Esophagus squamous epithelium (tissue), 5 donors: ENCODE results near the gene IL17RB. TPM values are rescaled to one million over a fixed set of nuclear protein-coding genes. Genes with fewer than 3 reads are reported as not detected.

Experiments
- DNase-seq: peaks from one replicate; lab custom pipeline; 2025; lab: John Stamatoyannopoulos, UW
- H3K27ac ChIP-seq, 4 donors: fragments of 200-600 bp; sonication (generic); one replicate each; pipeline ENCODE4 v1.5.1; 2016 to 2019; ENCODE audit warnings: mild to moderate bottlenecking in 1 of 4
- H3K27me3 ChIP-seq, 4 donors: fragments of 200-600 bp; sonication (generic); 1 replicate in 3 of 4; 2 replicates in 1 of 4; pipeline versions ENCODE4 v1.5.1 to v1.6.0; 2017 to 2021; ENCODE audit warnings: antibody characterized with exemption in 1 of 4
- H3K36me3 ChIP-seq, 3 donors: fragments of 200-600 bp; sonication (generic); one replicate each; pipeline ENCODE4 v1.5.1; 2016 to 2019
- H3K4me1 ChIP-seq, 3 donors: fragments of 200-600 bp; sonication (generic); one replicate each; pipeline ENCODE4 v1.5.1; 2017 to 2019
- H3K4me3 ChIP-seq, 4 donors: fragments of 200-600 bp; sonication (generic); 1 replicate in 3 of 4; 2 replicates in 1 of 4; pipeline ENCODE4 v1.5.1; 2016 to 2019; ENCODE audit warnings: mild to moderate bottlenecking in 2 of 4, moderate library complexity in 1 of 4
- H3K9me3 ChIP-seq, 3 donors: fragments of 200-600 bp; sonication (generic); one replicate each; pipeline ENCODE4 v1.5.1; 2016 to 2019
- CTCF ChIP-seq, 6 experiments: fragments of 450-650 bp in 4 of 6; fragments of 200-600 bp in 2 of 6; sonication (generic) in 2 of 6; IDR thresholded peaks; one replicate each; pipeline ENCODE4 v1.5.1; 2016 to 2019; ENCODE audit warnings: antibody characterized with exemption in 6 of 6, mild to moderate bottlenecking in 4 of 6, moderate library complexity in 4 of 6
- POLR2A ChIP-seq, 4 donors: fragments of 450-650 bp; IDR thresholded peaks; one replicate each; pipeline ENCODE4 v1.6.1; 2017; ENCODE audit warnings: antibody characterized with exemption in 4 of 4, mild to moderate bottlenecking in 4 of 4, moderate library complexity in 3 of 4
- WGBS, 2 donors: methylation state at CpG; one replicate each; pipeline ENCODE4 v1.1.5; 2018; 5-methylcytosine and 5-hydroxymethylcytosine counted together
- intact Hi-C: fragments of 100-400 bp; cut with DNase I; formaldehyde crosslinking; loops from one replicate; pipeline ENCODE4 v1.15.0; 2022
- total RNA-seq, 4 donors: library from RNA; depleted of rRNA; stranded (reverse); fragments of >200 nt; gene quantifications; one replicate each; pipeline ENCODE4 v1.1.0, GENCODE V29; 2016
- donor health status: DM: yes; HTN: yes; CAD: no.

IL17RB gene
- total RNA-seq, 4 donors from 2014 or later, result 0.23 to 0.66 (median 0.52) TPM

GRCh38 chr3:53856964-53857363 lies 10.6 kb downstream of the IL17RB start:
- H3K27me3 ChIP-seq, result peaks cover 0 to 4% (median 0%) of the 10 kb centered on the region in 4 donors
- WGBS, 2 donors, result 77 to 91% methylated on average over 7 of the region's 7 CpGs
- H3K4me3 ChIP-seq, result no peak overlapping the region
- H3K27ac ChIP-seq, result no peak overlapping the region
- no peaks in the 10 kb centered on the region for H3K9me3 ChIP-seq
- H3K36me3 ChIP-seq, result peaks cover 0 to 35% (median 0%) of the 10 kb centered on the region in 3 donors
- TF ChIP-seq POLR2A (IDR thresholded peaks at IDR 0.05) (no peak), CTCF (IDR thresholded peaks at IDR 0.05) (no peak)
- DNase-seq, result no peak
- H3K4me1 ChIP-seq, result no peaks in the 10 kb centered on the region
- intact Hi-C loops, result no loop called here

GRCh38 chr3:53858096-53858741 lies 11.9 kb downstream of the IL17RB start:
- DNase-seq, result no peak
- Histone ChIP-seq H3K9me3 (no peaks in the 10 kb centered on the region), H3K4me3 (no peak overlapping the region), H3K27me3 (no peaks in the 10 kb centered on the region), H3K27ac (no peak overlapping the region), H3K36me3 (peaks cover 0 to 47% (median 0%) of the 10 kb centered on the region in 3 donors), H3K4me1 (no peaks in the 10 kb centered on the region)
- intact Hi-C loops, result no loop called here
- TF ChIP-seq POLR2A (IDR thresholded peaks at IDR 0.05) (no peak), CTCF (IDR thresholded peaks at IDR 0.05) (no peak)
- WGBS, 2 donors, result 77 to 85% methylated on average over 6 to 7 of the region's 7 CpGs

GRCh38 chr3:53859178-53859577 lies 12.8 kb downstream of the IL17RB start:
- no peaks in the 10 kb centered on the region for H3K9me3 ChIP-seq
- no peak overlapping the region for H3K27ac ChIP-seq
- peaks cover 0 to 57% (median 6%) of the 10 kb centered on the region in 3 donors for H3K36me3 ChIP-seq
- WGBS, 2 donors, result 97 to 98% methylated on average over 6 of the region's 6 CpGs
- no peak overlapping the region for H3K4me3 ChIP-seq
- no peak for DNase-seq
- H3K27me3 ChIP-seq, result no peaks in the 10 kb centered on the region
- H3K4me1 ChIP-seq, result no peaks in the 10 kb centered on the region
- intact Hi-C loops, result no loop called here
- TF ChIP-seq POLR2A (IDR thresholded peaks at IDR 0.05) (no peak), CTCF (IDR thresholded peaks at IDR 0.05) (no peak)

GRCh38 chr3:53860196-53860595 lies 13.8 kb downstream of the IL17RB start:
- no peak for TF ChIP-seq CTCF (IDR thresholded peaks at IDR 0.05)
- TF ChIP-seq POLR2A (IDR thresholded peaks at IDR 0.05), result no peak
- 75 to 81% methylated on average over 4 of the region's 4 CpGs for WGBS, 2 donors
- H3K4me3 ChIP-seq, result no peak overlapping the region
- no peaks in the 10 kb centered on the region for H3K27me3 ChIP-seq
- peaks cover 0 to 67% (median 15%) of the 10 kb centered on the region in 3 donors for H3K36me3 ChIP-seq
- no peak for DNase-seq
- H3K4me1 ChIP-seq, result no peaks in the 10 kb centered on the region
- intact Hi-C loops, result no loop called here
- H3K9me3 ChIP-seq, result no peaks in the 10 kb centered on the region
- no peak overlapping the region for H3K27ac ChIP-seq

- peaks cover under 1 to 87% (median 16%) of the 10 kb centered on the region in 3 donors for H3K36me3 ChIP-seq
- TF ChIP-seq CTCF (IDR thresholded peaks at IDR 0.05) (no peak), POLR2A (IDR thresholded peaks at IDR 0.05) (no peak)
- WGBS, 2 donors, result 88 to 93% methylated on average over 3 of the region's 3 CpGs
- H3K27me3 ChIP-seq, result no peaks in the 10 kb centered on the region
- H3K9me3 ChIP-seq, result no peaks in the 10 kb centered on the region
- DNase-seq, result no peak
- no peak overlapping the region for H3K4me3 ChIP-seq
- H3K27ac ChIP-seq, result no peak overlapping the region
- H3K4me1 ChIP-seq, result no peaks in the 10 kb centered on the region
- intact Hi-C loops, result no loop called here
These were observed 15.9 kb downstream of the IL17RB start for GRCh38 chr3:53862241-53862640.
